ENCODE data around the gene FXR1. TPM values are rescaled to one million over a fixed set of nuclear protein-coding genes. Genes with fewer than 3 reads are reported as not detected.

Gene FXR1
- total RNA-seq, 1 experiment from 2014 or later = 215 TPM

GRCh38 chr3:180929376-180929775 lies 16.9 kb downstream of the FXR1 start:
- no peak overlapping the region for H3K27ac ChIP-seq (ENCODE audit: low read depth, low read length)
- no peak overlapping the region for H3K4me3 ChIP-seq (replicated peaks in 1 of 2; ENCODE audit: low read depth in 1 of 2, low read length in 2 of 2)
- CTCF ChIA-PET = no interaction called here
- H3K9me2 ChIP-seq (ENCODE audit: insufficient read depth) = no peaks in the 10 kb centered on the region
- RAD21 ChIA-PET (ENCODE audit: low non-redundant PET in 1 of 2, low total read pairs in 2 of 2, uncharacterized antibody in 2 of 2, unreplicated experiment in 2 of 2) = no interaction called here
- peaks cover 100% of the 10 kb centered on the region for H3K79me2 ChIP-seq (ENCODE audit: insufficient read depth, low read length)
- no peak for ATAC-seq
- H3K4me1 ChIP-seq (ENCODE audit: control insufficient read depth in 1 of 2, insufficient read depth in 2 of 2, low read length in 2 of 2) = peaks cover 0 to 10% of the 10 kb centered on the region in 2 experiments; a peak in 2 of 4 replicates
- no peak for TF ChIP-seq CBX3 (IDR thresholded peaks at IDR 0.05; ENCODE audit: low read depth)
- TF ChIP-seq ATF3 (IDR thresholded peaks at IDR 0.05) = no peak
- TF ChIP-seq MAX (IDR thresholded peaks at IDR 0.05) = no peak
- no peak for TF ChIP-seq ZBTB33 (IDR thresholded peaks at IDR 0.05; ENCODE audit: extremely low read depth, insufficient replicate concordance, low read length)
- no peak for TF ChIP-seq EZH2 (IDR thresholded peaks at IDR 0.05)
- TF ChIP-seq EZH2phosphoT487 (IDR thresholded peaks at IDR 0.05; ENCODE audit: borderline replicate concordance) = no peak
- TF ChIP-seq FOSL1 (IDR thresholded peaks at IDR 0.05; ENCODE audit: low read depth) = no peak
- TF ChIP-seq ELF1 (IDR thresholded peaks at IDR 0.05; ENCODE audit: borderline replicate concordance, low read depth) = no peak
- no peak for TF ChIP-seq ZNF274 (IDR thresholded peaks at IDR 0.05; ENCODE audit: low read depth, low read length)
- no peak for TF ChIP-seq SIN3A (IDR thresholded peaks at IDR 0.05; ENCODE audit: low read depth)
- TF ChIP-seq EGR1 (IDR thresholded peaks at IDR 0.05; ENCODE audit: low read depth) = no peak
- no peak for TF ChIP-seq JUND (IDR thresholded peaks at IDR 0.05)
- no peak for TF ChIP-seq POLR2A (IDR thresholded peaks at IDR 0.05; ENCODE audit: borderline replicate concordance, extremely low read depth, insufficient read depth, insufficient read length)
- TF ChIP-seq ZFX (IDR thresholded peaks at IDR 0.05) = no peak
- no peak for TF ChIP-seq SP1 (IDR thresholded peaks at IDR 0.05; ENCODE audit: low read depth)
- no peak for TF ChIP-seq RAD21 (IDR thresholded peaks at IDR 0.05; ENCODE audit: low read depth)
- TF ChIP-seq POLR2AphosphoS5 (IDR thresholded peaks at IDR 0.05; ENCODE audit: low read depth, low read length) = no peak
- TF ChIP-seq REST (IDR thresholded peaks at IDR 0.05; ENCODE audit: low read depth) = no peak
- no peak for TF ChIP-seq YY1 (IDR thresholded peaks at IDR 0.05; ENCODE audit: extremely low read depth, insufficient replicate concordance, low read depth, low read length)
- TF ChIP-seq TCF7L2 (IDR thresholded peaks at IDR 0.05; ENCODE audit: borderline replicate concordance, extremely low read depth, insufficient read depth, insufficient read length) = no peak
- POLR2A ChIA-PET = no interaction called here
- no peak overlapping the region for H2AFZ ChIP-seq (ENCODE audit: low read depth, low read length, poor library complexity, severe bottlenecking)
- no peaks in the 10 kb centered on the region for H3K27me3 ChIP-seq (ENCODE audit: insufficient read depth, low read length)
- H3K9me3 ChIP-seq (ENCODE audit: control insufficient read depth in 1 of 2, insufficient read depth in 1 of 2, low read depth in 1 of 2, low read length in 2 of 2) = no peaks in the 10 kb centered on the region
- DNase-seq (ENCODE audit: low read depth, low spot score) = no peak
- BruUV-seq (replicated peaks) = no TSS peak
- no peak overlapping the region for H3K4me2 ChIP-seq (ENCODE audit: low read length)
- no peak overlapping the region for H3K9ac ChIP-seq (ENCODE audit: low read length)
- H3K36me3 ChIP-seq (ENCODE audit: control insufficient read depth in 1 of 2, insufficient read depth in 2 of 2, low read length in 2 of 2) = 0 out of 4 replicates have a peak, but pooled peaks cover 0 to 6% of the 10 kb centered on the region in 2 experiments
- H4K20me1 ChIP-seq (ENCODE audit: insufficient read depth) = peaks cover 35% of the 10 kb centered on the region; the same call in 1 of the 2 replicates
- intact Hi-C loops (cut with micrococcal nuclease) = no loop called here

Data from HCT116 (cell line).